Measurements from ENCODE around the gene DDX1.

Gene DDX1

GRCh38 chr2:15593327-15593705 lies 1.6 kb downstream of the DDX1 start:
- no peak for TF ChIP-seq CTCF (IDR thresholded peaks at IDR 0.05; ENCODE audit: control insufficient read depth, insufficient read depth, low read depth, low read length, missing control alignments)
- H3K4me3 ChIP-seq (ENCODE audit: control insufficient read depth, low read depth, low read length): no peak overlapping the region
- no peak for DNase-seq (ENCODE audit: low read depth)

GRCh38 chr2:15594291-15595256 lies 2.9 kb downstream of the DDX1 start:
- TF ChIP-seq CTCF (IDR thresholded peaks at IDR 0.05; ENCODE audit: control insufficient read depth, insufficient read depth, low read depth, low read length, missing control alignments): no peak
- no peak for DNase-seq (ENCODE audit: low read depth)
- no peak overlapping the region for H3K4me3 ChIP-seq (ENCODE audit: control insufficient read depth, low read depth, low read length)

- H3K4me3 ChIP-seq (ENCODE audit: control insufficient read depth, low read depth, low read length): no peak overlapping the region
- no peak for DNase-seq (ENCODE audit: low read depth)
- TF ChIP-seq CTCF (IDR thresholded peaks at IDR 0.05; ENCODE audit: control insufficient read depth, insufficient read depth, low read depth, low read length, missing control alignments): no peak
These were observed 3.8 kb downstream of the DDX1 start for GRCh38 chr2:15595342-15595905.

- no peak for DNase-seq (ENCODE audit: low read depth)
- TF ChIP-seq CTCF (IDR thresholded peaks at IDR 0.05; ENCODE audit: control insufficient read depth, insufficient read depth, low read depth, low read length, missing control alignments): no peak
- H3K4me3 ChIP-seq (ENCODE audit: control insufficient read depth, low read depth, low read length): no peak overlapping the region
These were observed 4.3 kb downstream of the DDX1 start for GRCh38 chr2:15595936-15596335.

- H3K4me3 ChIP-seq (ENCODE audit: control insufficient read depth, low read depth, low read length): no peak overlapping the region
- no peak for TF ChIP-seq CTCF (IDR thresholded peaks at IDR 0.05; ENCODE audit: control insufficient read depth, insufficient read depth, low read depth, low read length, missing control alignments)
- no peak for DNase-seq (ENCODE audit: low read depth)
These were observed 4.7 kb downstream of the DDX1 start for GRCh38 chr2:15596350-15596749.

GRCh38 chr2:15596968-15597367 lies 5.3 kb downstream of the DDX1 start:
- no peak for DNase-seq (ENCODE audit: low read depth)
- TF ChIP-seq CTCF (IDR thresholded peaks at IDR 0.05; ENCODE audit: control insufficient read depth, insufficient read depth, low read depth, low read length, missing control alignments): no peak
- no peak overlapping the region for H3K4me3 ChIP-seq (ENCODE audit: control insufficient read depth, low read depth, low read length)

Data from AG09309 (cell line).